ENCODE measurements around the gene STK24.

STK24 gene

DNA sequence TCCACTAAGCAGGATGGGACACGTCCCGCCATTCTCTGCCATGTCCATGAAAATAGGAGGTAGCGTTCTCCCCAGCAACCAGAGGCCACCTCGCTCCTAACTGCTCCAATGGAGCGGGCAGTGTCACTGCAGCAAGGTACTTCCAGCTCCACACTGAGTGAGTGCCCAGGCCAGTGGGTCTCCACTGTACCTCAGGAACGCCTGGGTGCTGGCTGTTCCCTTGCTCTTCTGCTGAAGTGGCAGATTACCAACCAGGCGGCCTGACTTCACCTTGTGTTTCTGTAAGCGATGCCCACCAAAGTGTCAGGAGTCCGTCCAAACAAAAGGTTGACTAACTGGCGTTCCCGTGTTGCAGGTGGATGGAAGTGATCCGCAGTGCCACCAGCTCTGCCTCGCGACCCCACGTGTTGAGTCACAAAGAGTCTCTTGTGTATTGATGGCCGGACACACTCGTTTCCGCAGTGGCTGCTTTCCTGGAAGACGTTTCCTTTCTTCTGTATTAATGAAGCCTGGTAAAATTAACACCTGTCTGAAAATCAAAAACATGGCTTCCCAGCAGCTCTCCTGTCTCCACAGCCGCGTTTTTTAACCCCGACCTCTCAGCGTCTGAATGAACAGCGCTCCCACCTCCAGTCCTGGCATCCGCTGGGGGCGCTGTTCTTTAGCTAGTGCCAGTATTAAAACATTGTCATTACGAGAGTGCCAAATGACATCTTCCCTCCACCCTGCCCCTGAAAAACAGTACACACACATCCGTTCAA lies 128.8 kb downstream of the STK24 start:
- DNase-seq (ENCODE audit: insufficient read length) = no peak
- FAIRE-seq = no peak
- TF ChIP-seq POLR2AphosphoS5 (IDR thresholded peaks at IDR 0.05; ENCODE audit: low read depth, low read length) = peak; percentile 51; the same call in 1 of the 2 replicates
- TF ChIP-seq POLR2A (IDR thresholded peaks at IDR 0.05; ENCODE audit: low read depth, low read length) = no peak; the same call in 1 of the 2 replicates
- no peak for TF ChIP-seq TAF1 (IDR thresholded peaks at IDR 0.05; ENCODE audit: borderline replicate concordance, low read depth, low read length)

DNA sequence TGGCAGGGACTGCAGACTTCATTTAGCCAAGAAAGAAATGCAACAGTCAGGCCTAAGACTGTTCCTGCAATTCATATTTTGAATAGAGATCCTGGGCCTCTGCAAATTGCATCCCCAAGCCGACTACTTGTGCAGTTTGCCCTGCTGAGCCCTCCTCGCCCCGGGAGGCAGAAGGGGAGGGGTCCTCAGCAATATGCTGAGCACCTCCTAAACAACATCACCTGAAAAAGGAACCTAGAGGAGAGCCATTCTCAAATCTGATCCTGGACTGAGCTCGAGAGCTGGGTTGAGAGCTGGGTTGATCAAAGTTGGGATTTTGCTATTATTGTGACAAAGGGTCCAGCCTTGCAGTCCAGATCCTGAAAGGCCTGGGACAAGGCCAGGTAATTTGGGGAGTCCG lies 129.8 kb downstream of the STK24 start:
- FAIRE-seq = no peak
- TF ChIP-seq POLR2A (IDR thresholded peaks at IDR 0.05; ENCODE audit: low read depth, low read length) (no peak), TAF1 (IDR thresholded peaks at IDR 0.05; ENCODE audit: borderline replicate concordance, low read depth, low read length) (no peak), POLR2AphosphoS5 (IDR thresholded peaks at IDR 0.05; ENCODE audit: low read depth, low read length) (no peak)
- no peak for DNase-seq (ENCODE audit: insufficient read length)

- TF ChIP-seq POLR2AphosphoS5 (IDR thresholded peaks at IDR 0.05; ENCODE audit: low read depth, low read length) (no peak), POLR2A (IDR thresholded peaks at IDR 0.05; ENCODE audit: low read depth, low read length) (no peak), TAF1 (IDR thresholded peaks at IDR 0.05; ENCODE audit: borderline replicate concordance, low read depth, low read length) (no peak)
- DNase-seq (ENCODE audit: insufficient read length) = no peak
- peak; percentile 5 for FAIRE-seq
Measured at GRCh38 chr13:98446234-98446621, 130.7 kb downstream of the STK24 start.

GRCh38 chr13:98445340-98446233 lies 131.3 kb downstream of the STK24 start:
- peak; percentile 94 for FAIRE-seq
- peak; percentile 86 for DNase-seq (ENCODE audit: insufficient read length)
- TF ChIP-seq POLR2AphosphoS5 (IDR thresholded peaks at IDR 0.05; ENCODE audit: low read depth, low read length) (no peak; the same call in 1 of the 2 replicates), POLR2A (IDR thresholded peaks at IDR 0.05; ENCODE audit: low read depth, low read length) (no peak), TAF1 (IDR thresholded peaks at IDR 0.05; ENCODE audit: borderline replicate concordance, low read depth, low read length) (no peak)

GRCh38 chr13:98444381-98444780 lies 132.5 kb downstream of the STK24 start:
- TF ChIP-seq POLR2A (IDR thresholded peaks at IDR 0.05; ENCODE audit: low read depth, low read length) = no peak
- TF ChIP-seq TAF1 (IDR thresholded peaks at IDR 0.05; ENCODE audit: borderline replicate concordance, low read depth, low read length) = no peak
- FAIRE-seq (no peak), DNase-seq (ENCODE audit: insufficient read length) (no peak)

DNA sequence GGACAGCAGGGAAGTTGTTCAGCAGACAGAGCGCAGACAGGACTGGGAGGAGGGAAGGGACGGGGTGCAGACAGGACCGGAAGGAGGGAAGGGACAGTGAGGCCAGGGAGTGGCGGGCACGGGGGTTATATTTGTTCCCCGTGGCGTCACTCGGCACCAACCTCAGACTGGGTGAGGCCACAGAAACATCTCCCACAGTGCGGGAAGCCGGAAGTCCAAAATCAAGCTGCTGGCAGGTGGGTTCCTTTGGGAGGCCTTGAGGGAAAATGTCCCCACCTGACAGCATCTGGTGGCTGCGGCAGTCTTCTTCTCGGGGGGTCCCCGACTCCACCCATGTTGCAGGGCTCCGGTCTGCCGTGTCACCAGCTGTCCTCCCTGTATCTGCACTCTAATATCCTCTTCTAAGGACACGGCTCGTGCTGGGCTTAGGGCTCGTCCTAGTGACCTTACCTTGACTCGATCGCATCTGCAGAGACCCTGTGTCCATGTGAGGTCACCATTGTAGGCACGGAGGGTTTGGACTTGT lies 133.0 kb downstream of the STK24 start:
- DNase-seq (ENCODE audit: insufficient read length) (no peak), FAIRE-seq (no peak)
- TF ChIP-seq POLR2AphosphoS5 (IDR thresholded peaks at IDR 0.05; ENCODE audit: low read depth, low read length) (no peak), POLR2A (IDR thresholded peaks at IDR 0.05; ENCODE audit: low read depth, low read length) (no peak), TAF1 (IDR thresholded peaks at IDR 0.05; ENCODE audit: borderline replicate concordance, low read depth, low read length) (no peak)

GRCh38 chr13:98443329-98443728 lies 133.6 kb downstream of the STK24 start:
- DNase-seq (ENCODE audit: insufficient read length) (no peak), FAIRE-seq (no peak)
- TF ChIP-seq TAF1 (IDR thresholded peaks at IDR 0.05; ENCODE audit: borderline replicate concordance, low read depth, low read length) = no peak
- no peak for TF ChIP-seq POLR2A (IDR thresholded peaks at IDR 0.05; ENCODE audit: low read depth, low read length)
- no peak for TF ChIP-seq POLR2AphosphoS5 (IDR thresholded peaks at IDR 0.05; ENCODE audit: low read depth, low read length)

GRCh38 chr13:98442391-98443230 lies 134.3 kb downstream of the STK24 start:
- DNase-seq (ENCODE audit: insufficient read length) (no peak), FAIRE-seq (no peak)
- TF ChIP-seq POLR2AphosphoS5 (IDR thresholded peaks at IDR 0.05; ENCODE audit: low read depth, low read length) (no peak), POLR2A (IDR thresholded peaks at IDR 0.05; ENCODE audit: low read depth, low read length) (no peak), TAF1 (IDR thresholded peaks at IDR 0.05; ENCODE audit: borderline replicate concordance, low read depth, low read length) (no peak)

DNA sequence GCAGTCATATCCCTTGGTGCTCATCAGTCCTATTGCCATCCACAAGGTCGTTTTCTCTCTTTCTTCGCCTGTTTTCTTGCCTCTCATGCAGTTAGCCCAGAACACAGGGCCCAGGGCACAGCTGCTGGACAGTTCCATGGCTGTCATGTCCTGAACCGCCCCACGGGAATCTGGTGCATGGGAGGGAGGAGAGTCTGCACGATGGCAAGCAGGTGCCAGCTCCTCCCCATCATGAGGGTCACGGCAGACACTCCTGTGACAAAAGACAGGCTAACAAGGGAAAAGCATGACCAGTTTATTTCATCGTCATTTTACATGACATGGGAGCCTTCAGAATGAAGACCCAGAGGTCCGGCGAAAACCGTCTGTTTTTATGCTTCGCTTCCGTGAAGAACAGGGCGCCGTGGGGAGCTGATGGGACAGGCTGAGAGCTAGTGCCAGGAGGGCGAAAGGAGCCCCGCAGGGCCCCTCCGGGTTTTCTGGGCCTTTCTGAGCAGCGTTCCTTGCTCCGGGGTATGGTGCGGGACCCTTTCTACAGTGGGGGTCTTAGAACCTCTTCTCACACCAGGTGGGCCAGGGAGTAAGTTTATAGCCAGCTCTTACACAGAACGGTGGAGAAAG lies 135.7 kb downstream of the STK24 start:
- DNase-seq (ENCODE audit: insufficient read length) (no peak), FAIRE-seq (no peak)
- TF ChIP-seq POLR2AphosphoS5 (IDR thresholded peaks at IDR 0.05; ENCODE audit: low read depth, low read length) = no peak
- no peak for TF ChIP-seq TAF1 (IDR thresholded peaks at IDR 0.05; ENCODE audit: borderline replicate concordance, low read depth, low read length)
- TF ChIP-seq POLR2A (IDR thresholded peaks at IDR 0.05; ENCODE audit: low read depth, low read length) = no peak

- FAIRE-seq (no peak), DNase-seq (ENCODE audit: insufficient read length) (no peak)
- TF ChIP-seq TAF1 (IDR thresholded peaks at IDR 0.05; ENCODE audit: borderline replicate concordance, low read depth, low read length) = no peak
- no peak for TF ChIP-seq POLR2AphosphoS5 (IDR thresholded peaks at IDR 0.05; ENCODE audit: low read depth, low read length)
- no peak for TF ChIP-seq POLR2A (IDR thresholded peaks at IDR 0.05; ENCODE audit: low read depth, low read length)
Measured at GRCh38 chr13:98440390-98441055, 136.4 kb downstream of the STK24 start.

All from GM12892 (cell line).